ENCODE results near the gene CKM. TPM values are rescaled to one million over a fixed set of nuclear protein-coding genes. Genes with fewer than 3 reads are reported as not detected.
"Not testable (repeated sequence)": the region's sequence is repeated elsewhere in the genome, so short reads cannot be mapped to it uniquely, and the experiment has no call there.

Gene CKM
- polyA plus RNA-seq, 3 donors = 0.22 to 1.7 (median 0.44) TPM

DNA sequence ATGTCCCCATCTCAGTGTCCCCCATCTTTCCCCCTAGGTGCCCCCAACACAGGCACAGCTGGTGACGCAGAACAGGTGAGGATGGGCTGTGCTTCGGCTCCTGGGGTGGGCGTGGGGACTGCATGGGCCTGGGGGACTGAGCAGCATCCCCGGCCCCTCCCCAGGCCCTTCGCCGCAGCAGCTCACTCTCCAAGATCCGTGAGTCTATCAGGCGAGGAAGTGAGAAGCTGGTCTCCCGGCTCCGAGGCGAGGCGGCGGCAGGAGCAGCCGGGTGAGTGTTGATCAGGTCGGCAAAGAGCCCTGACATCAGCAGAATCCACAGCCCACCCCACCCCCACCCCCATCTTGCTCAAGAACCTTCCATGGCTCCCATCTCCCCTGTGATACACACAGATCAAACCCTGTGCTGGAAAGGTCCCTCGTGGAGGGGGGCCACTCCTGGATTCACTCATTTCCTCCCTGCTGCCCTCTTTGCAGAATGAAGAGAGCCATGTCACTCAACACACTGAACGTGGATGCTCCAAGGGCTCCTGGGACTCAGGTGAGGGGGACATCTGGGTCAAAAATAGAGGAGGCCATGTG is 27.9 kb upstream of the CKM start:
- DNase-seq = no peak

DNA sequence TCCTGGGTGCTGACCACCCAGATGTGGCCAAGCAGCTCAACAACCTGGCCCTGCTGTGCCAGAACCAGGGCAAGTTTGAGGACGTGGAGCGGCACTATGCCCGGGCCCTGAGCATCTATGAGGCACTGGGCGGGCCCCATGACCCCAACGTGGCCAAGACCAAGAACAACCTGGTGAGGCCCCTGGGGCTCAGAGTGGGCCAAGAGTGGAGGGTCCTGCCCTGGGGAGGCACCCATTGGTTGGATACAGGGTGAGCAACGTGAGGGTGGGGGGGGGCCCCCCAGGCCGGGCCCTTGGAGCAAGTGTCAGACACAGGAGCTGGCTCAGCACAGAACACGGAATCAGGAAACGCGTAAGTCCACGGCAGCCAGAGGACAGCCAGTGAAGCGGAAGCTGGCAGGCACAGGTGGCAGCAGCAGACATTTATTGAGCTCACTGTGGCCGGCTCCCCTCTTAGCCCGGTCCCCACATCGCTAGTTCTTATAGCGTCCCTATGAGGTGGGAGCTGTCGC is 26.8 kb upstream of the CKM start:
- no peak for DNase-seq

DNA sequence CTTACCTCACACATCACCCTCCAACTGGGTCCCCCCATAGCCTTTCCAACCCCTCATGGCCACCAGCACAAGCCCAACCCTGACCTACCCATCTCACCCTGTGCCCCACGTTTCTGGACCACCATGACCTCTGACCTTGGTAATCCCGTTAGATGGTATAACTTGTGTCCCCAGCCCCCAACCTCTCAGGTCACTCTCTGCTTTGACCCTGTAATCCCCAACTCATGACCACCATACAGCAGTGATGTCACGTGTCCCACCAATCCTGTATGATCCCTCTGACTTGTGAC is 26.4 kb upstream of the CKM start:
- no peak for DNase-seq

DNA sequence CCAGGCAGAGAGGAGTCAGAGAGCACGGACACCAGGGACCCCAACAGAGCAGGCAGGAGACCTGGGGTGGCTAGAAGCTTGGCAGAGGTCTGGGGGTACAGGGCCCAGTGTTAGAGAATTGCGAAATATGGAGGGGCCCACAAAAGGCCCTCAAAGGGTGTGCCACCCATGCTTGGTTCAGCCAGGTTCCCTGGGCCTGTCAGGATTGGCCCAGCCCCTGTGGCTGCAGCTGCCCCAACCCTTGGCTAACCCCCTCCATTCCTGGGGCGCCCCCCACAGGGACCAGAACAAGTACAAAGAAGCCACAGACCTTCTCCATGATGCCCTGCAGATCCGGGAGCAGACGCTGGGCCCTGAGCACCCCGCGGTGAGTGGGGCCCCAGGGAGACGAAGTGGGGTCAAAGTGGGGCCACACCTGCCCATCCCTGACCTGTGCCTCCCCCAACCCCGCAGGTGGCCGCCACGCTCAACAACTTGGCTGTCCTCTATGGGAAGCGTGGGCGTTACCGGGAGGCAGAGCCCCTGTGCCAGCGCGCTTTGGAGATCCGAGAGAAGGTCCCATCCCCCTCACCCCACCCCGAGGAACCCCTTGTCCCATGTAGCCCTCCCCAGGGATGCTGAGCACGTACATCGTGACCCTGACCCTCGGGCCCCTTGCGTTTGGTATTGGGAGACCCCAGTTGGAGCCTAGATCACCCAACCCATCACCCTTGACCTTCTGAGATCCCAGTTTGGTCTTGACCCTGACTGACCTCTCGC is 25.9 kb upstream of the CKM start:
- DNase-seq = no peak

DNA sequence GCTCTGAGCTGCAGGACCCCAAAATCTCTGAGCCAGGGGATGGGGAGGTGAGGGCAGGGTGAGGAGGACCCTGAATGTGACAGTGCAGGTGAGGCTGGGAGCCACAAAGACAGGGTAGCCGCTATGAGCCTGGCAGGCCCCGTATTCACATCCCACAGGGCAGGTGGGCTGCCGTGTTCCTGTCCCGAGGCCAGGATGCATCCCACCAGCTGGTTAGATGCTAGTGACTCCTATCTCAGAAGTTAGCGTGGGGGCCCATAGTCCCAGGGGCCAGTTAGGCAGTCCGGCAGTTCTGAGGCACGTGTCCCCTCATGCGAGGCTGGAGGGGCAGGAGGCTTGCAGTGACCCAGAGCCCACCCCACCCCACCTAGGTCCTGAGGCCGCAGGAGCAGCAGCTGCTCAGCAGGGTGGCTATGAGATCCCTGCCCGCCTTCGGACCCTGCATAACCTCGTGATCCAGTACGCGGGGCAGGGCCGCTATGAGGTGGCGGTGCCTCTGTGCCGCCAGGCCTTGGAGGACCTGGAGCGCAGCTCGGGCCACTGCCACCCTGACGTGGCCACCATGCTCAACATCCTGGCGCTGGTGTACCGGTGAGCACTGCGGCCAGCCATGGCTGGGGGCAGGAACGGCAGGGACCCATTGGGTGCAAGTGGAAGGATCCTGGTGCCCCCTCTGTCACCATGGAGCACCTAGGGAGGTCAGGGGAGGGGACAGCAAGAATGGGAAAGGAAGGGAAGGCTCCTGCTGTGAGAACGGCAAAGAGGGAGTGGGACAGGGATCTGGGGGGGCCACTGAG is 25.1 kb upstream of the CKM start:
- no peak for DNase-seq

DNA sequence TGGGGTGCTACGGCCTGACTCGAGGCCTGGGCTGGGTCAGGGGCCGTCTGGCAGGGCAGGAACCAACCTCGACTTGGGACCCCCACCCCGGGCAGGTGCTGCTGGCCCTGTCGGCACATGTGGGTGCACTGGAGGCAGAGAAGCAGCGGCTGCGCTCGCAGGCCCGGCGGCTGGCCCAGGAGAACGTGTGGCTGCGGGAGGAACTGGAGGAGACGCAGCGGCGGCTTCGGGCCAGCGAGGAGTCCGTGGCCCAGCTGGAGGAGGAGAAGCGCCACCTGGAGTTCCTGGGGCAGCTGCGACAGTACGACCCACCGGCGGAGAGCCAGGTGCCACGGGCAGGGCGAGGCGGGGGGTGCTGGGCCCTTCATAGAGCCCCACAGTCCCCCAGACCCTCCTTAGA is 23.8 kb upstream of the CKM start:
- DNase-seq = no peak

DNA sequence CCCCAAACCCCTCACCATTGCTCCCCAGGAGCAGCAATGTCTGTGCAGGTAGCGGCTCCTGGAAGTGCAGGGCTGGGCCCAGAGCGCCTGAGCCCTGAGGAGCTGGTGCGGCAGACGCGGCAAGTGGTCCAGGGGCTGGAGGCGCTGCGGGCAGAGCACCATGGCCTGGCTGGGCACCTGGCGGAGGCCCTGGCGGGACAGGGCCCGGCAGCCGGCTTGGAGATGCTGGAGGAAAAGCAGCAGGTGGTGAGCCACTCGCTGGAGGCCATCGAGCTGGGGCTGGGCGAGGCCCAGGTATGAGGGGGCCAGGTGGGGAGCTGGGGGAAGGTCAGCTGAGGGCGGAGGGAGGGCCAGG is 22.8 kb upstream of the CKM start:
- DNase-seq = no peak

DNA sequence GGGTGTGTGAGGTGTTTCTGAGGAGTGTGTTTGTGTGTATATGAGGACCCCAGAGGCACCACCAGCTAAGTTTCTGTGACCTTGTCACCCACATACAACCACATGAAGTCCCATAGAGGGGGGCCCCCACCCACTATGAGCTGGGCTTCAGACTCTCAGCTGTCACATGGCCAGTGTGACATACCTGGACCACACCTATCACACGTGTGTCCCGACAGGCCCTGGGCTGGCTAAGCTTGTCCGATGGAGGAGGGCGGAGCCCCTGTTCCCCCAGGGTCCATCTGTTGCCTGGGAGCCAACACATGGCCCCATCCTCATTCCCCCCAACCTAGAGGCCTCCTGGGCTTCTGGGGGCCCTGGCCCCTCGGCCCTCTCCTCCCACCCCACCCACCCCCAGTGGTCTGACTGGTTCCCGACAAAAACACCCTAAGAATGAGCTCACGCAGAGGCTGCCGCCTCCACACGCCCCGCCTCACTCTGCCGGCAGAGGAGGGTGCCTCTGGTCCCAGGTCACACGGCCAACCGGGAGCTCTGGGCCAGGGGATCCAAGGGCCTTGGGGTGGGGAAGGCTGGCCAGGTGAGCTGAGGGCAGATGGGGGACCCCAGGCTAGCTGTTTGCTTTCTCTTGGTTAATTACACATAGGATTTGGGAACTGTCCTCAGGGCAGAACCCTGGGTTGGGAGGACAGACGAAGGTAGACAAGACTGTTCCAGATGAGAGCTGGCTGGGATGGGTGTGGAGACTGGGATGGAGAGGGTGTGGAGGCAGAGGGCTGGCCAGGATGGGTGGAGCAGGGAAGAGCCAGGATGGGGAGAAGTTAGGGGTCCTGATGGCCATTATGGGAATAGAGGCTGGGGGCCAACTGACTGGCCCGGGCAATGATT is 22.2 kb upstream of the CKM start:
- DNase-seq = no peak

DNA sequence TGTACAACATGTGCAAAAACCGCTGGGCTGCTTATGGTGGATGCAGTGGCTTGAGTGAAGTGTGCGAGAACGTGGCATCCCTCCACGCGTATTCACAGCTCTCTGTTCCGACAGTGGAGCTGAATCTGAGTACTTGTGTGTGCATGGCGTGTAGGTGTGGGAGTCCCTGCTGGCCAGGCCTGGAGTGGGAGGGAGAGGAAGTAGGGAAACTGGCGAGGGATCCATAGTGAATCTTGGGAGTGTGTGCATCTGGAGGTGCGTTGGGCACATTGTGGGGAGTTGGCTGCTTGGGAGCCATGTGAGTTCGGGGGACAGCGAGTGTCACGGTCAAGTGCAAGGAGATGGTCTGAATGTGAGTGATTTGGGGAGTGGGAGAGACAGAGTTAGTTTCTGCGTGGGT is 20.2 kb upstream of the CKM start:
- no peak for DNase-seq

DNA sequence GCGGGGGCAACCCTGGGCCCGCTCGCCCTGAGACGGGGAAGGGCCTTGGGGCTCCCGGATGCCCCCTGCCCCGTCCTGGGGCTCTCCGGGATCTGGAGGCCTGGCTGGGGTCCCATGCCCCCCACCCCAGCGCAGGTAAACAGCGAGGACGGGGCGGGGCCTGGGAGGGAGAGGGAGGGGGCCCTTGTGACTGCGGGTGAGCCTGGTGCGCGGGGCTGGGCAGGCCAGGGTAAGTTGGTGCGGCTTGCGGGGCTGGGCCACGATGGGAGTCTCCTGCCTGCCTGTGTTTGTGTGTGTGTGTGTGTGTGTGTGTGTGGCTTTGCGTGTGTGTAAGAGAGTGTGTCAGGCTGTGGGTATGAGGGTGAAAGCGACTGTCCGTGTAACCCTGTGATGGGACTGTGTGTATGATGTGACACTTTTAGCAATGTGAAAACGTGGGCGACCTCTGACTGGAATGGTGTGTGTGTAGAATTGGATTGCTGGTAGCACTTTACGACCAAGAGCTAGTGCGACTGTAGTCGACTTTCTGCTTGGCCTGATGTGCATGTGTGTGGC is 18.3 kb upstream of the CKM start:
- no peak for DNase-seq

DNA sequence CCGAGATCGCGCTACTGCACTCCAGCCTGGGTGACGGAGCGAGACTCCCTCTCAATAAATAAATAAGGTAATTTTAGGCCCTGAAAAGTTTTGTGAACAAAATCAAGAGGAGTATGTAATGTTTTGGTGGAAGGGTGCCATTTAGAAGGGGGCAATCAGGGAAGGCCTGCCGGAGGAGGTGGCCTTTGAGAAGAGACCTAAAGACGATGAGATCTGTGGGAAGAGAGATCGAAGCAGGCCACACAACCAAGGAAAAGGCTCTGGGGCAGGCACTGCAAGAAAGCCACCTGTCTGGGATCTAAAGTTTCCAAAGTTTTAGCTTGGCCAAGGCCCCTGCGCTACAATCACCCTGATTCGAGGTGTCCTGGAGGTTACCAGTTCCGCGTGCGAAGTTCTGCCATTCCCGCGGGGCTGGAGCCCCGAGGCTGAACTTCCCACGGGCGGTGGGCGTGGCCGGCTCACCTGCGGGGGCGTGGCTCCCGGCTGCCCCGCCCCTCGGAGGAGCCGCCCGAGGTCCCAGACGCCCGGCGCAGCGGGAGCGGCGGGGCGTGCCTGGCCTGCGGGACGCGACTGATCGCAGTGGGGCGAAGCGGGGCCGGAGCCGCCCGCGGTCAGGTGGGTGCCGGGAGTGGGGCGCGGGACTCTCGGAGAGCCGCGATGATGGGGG is 17.7 kb upstream of the CKM start, which contains the start of gene KLC3:
Gene KLC3, plus strand, starts transcription at position 519 of the 667 bp plus-strand sequence. CDS start 4,792 bp downstream, outside the sequence.
- DNase-seq = no peak

DNA sequence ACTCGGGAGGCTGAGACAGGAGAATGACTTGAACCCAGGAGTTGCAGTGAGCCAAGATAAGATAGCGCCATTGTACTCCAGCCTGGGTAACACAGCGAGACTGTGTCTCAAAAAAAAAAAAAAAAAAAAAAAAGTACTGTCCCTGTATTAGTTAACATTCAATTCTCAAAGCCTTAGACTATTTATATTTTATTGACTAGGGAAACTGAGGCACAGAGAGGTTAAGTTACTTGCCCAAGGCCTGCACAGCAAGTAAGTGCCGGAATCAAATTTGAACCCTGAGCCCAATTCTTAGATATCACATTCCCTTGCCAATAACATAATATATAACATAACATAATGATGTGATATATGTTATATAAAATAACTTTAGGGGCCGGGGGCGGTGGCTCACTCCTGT is 17.0 kb upstream of the CKM start:
- no peak for DNase-seq

DNA sequence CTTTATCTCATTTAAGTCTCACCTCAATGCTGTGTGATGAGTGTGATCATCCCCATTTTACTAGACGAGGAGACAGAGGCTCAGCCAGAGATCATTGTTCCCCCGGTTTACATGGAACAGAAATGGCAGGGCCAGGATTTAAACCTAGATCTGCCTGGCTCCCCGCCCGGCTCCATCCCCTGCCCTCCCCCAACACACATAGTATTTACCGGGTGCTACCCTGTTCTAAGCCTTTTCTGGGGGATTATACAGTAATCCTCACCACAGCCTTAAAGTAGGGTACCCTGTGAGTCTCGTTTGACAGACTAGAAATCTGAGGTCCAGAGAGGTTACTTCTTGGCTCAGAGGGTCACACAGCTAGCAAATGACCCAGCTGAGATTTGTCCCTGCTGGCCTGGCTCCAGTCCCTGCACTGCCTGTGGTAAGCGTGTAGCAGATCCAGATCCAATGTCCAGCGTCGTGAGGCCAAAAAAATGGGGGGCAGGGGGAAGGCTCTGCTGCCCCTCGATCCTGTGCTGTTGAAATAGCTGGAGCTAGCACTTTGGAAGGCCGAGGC is 14.1 kb upstream of the CKM start:
- DNase-seq = no peak

DNA sequence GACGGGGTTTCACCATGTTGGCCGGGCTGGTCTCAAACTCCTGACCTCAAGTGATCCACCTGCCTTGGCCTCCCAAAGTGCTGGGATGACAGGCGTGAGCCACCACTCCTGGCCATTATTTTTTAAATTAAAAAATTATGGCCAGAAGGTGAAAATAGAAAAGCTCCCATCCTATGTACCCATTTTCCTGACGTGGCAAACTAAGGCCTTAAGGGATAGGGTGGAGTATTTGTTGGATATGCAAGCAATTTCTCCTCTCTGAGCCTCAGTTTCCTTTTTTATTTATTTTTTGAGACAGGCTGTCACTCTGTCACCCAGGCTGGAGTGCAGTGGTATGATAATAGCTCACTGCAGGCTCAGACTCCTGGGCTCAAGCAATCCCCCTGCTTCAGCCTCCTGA is 12.2 kb upstream of the CKM start:
- not testable (repeated sequence) for DNase-seq

DNA sequence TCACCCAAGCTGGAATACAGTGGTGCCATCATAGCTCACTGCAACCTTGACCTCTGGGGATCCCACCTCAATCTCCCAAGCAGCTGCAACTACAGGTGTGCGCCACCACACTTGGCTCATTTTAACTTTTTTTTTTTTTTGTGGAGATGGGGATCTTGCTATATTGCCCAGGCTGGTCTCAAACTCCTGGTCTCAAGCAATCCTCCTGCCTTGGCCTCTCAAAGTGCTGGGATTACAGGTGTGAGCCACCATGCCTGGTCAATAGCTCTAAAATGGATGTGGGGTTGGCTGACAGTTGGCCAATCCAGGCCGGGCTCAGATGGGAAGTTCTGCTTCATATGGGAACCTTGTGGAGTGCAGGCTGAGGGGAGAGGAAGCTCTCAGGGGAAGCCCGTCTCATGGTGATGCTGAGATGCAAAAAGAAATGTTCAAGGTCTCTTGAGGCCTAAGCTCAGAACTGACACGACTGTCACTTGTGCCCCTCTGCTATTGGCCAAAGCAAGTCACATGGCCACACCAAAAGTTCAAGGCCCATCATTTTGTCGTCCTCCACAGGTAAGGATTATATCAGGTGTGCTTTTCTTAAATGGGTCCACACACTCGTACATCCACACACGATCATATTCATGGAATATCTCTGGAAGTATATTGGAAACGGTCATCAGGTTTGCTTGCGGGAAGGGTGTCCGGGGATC is 11.1 kb upstream of the CKM start:
- no peak for DNase-seq

DNA sequence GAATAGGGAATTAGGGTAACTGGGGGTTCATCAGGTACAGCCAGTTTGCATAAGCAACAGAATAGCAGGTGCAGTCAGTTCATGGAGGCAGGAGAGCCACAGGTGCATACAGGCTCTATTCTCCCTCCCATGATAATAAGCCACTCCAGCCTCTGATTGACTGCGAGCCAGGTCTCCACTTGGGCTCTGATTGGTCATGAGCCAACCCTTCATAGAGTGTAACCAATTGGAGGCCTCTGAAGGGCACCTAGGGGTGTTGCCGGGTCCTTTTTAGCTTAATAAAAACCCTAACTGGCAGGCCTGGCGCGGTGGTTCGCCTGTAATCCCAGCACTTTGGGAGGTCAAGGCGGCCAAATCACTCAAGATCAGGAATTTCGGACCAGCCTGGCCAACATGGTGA is 8.7 kb upstream of the CKM start:
- no peak for DNase-seq

DNA sequence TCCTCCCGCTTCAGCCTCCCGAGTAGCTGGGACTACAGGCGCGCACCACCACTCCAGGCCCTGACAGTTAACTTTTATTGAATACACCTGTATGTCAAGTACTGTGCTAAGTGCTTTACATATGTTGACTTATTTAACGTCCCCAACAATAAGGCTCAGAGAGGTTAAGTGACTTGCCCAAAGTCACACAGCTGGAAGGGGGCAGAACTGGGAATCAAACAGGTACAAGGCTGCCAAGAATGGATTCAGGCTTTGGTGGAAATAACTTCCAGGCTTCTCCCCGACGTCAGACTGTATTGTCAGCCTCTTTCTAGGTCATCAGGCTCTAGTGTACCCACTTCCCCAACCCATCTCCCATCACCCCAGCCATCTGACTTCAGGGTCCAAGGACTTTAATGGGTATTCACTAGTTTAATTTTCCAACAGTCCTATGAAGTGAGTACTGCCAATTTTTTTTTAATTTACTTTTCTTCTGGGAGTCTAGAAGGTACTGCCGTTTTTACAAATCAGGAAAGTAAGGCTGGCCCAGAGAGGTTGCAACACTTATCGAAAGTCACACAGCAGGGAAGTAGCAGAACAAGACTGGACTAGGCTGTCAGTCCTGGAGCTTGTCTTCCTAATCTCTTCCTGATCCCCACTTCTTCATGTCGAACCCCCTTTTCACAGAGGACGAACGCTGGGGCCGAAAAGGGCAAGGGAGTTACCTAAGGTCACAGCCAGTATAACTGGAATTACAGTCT is 4.9 kb upstream of the CKM start:
- DNase-seq = no peak

DNA sequence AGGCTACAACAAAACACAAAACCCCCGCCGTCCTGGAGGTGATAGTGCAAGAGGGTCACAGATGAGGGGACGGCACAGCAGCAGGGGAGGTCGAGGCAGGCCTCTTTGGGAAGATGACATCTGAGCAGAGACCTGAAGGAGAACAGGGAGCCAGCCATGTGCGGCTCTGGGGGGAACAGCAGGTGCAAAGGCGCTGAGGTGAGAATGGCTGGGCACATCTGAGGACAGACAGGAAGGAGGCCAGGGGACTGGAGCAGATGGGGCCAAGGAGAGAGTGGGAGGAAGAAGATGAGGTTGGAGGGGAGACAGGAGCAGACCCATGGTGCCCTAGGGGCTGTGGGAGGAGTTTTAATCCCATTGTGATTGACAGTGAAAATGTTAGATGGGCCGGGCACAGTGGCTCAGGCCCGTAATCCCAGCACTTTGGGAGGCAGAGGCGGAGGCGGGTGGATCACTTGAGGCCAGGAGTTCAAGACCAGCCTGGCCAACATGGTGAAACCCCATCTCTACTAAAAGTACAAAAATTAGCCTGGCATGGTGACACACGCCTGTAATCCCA is 1.8 kb upstream of the CKM start:
- DNase-seq = no peak

DNA sequence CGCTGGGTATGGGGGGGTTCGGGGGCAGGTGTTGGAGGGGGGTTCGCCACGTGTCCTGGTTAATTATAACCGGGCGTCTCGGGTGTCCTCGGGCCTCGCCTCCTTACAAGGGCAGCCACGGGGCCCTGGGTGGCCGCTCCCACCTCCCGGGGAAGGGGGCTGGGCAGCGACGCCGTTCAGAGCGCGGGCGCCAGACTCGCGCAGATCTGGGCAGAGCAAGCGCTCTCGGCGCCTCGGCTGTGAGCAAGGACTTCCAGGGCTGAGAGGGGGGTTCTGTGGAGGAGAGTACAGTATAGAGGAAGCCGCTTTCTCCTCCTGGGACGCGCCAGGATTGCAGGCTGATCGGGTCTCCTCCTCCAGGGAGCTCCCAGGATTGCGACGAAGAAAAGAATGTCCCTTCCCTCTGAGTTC is 1.0 kb upstream of the CKM start:
- DNase-seq = no peak
